HG03575 (cell line): ENCODE data around the gene ARRDC3.
"Not testable (repeated sequence)": the region's sequence is repeated elsewhere in the genome, so short reads cannot be mapped to it uniquely, and the experiment has no call there.

ENCODE experiments used
- ATAC-seq: cut with Tn5 transposase; IDR thresholded peaks from one replicate; pipeline ENCODE4 v1.9.1; 2021; ENCODE audit not compliant: unreplicated experiment, insufficient number of reproducible peaks, low FRiP score; ENCODE audit errors: extremely low read depth

The ARRDC3 gene

DNA sequence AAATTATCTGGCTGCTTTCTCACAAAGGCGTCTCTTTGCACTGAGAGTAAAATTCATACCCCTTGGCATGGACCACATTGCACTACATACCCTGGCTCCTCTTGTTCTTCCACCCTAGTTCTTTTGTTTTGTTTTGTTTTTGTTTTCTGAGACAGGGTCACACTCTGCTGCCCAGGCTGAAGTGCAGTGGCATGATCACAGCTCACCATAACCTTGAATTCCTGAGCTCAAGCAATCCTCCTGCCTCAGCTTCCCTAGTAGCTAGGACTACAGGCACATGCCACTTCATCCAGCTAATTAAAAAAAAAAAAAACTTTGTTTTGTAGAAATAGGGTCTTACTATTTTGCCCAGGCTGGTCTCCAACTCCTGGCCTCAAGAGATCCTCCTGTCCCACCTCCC, 51.4 kb downstream of the ARRDC3 start:
- ATAC-seq = no peak

DNA sequence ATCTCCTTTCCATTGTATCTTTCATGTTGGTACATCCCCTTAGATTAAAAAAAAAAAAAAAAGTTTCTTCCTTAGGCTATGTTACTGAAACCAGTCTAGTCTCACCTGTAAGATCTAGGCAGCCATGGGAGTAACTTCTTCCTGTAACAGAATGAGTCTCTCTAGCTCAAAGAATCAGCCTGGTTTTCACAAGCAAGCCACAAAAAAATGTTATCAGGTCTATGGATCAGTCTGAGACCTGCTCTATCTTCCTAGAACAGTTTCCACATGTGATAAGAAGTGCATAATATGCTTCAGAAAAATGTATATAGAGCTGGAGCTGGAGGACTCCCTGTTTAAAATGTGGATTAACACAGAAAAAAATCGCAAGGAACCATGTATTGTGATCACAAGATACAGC, 53.8 kb downstream of the ARRDC3 start:
- ATAC-seq = no peak

DNA sequence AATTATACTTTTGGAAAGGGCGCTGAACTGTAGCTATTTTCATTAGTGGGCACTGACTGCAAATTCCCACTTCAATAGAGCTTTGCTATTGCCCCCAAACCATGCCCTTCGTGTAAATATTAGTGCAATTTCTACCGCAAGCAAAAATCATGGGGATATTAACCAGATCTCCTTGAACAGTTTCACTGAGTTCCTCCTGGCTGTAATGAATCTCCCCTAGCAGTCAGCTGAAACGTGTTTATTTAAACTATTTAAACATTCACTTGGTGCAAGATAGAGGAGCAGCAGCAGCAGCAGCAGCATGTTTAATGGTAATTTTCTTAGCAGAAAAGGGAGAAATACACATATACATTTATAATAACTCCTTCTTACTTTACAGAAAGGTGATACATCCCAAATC, 54.4 kb downstream of the ARRDC3 start:
- ATAC-seq = no peak

DNA sequence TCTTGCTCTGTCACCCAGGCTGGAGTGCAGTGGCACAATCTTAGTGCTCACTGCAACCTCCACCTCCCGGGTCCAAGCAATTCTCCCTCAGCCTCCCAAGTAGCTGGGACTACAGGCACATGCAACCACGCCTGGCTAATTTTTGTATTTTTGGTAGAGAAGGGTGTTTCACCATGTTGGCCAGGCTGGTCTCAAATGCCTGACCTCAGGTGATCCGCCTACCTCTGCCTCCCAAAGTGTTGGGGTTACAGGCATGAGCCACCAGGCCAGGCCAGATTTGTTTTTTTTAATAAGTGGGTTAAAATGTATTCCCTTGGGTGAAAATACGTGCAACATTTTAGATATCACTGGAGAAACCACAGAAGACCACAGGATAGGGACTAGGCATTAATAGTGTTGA, 60.1 kb downstream of the ARRDC3 start:
- ATAC-seq = not testable (repeated sequence)

DNA sequence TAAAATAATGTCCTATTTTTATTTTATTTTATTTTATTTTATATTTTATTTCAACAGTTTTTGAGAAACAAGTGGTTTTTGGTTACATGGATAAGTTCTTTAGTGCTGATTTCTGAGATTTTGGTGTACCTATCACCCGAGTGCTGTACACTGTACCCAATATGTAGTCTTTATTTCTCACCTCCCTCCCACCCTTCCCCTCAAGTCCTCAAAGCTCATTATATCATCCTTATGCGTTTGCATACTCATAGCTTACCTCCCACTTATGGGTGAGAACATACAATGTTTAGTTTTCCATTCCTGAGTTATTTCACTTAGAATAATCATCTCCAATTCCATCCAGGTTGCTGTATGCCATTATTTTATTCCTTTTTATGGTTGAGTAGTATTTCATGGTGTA, 63.5 kb downstream of the ARRDC3 start:
- no peak for ATAC-seq

DNA sequence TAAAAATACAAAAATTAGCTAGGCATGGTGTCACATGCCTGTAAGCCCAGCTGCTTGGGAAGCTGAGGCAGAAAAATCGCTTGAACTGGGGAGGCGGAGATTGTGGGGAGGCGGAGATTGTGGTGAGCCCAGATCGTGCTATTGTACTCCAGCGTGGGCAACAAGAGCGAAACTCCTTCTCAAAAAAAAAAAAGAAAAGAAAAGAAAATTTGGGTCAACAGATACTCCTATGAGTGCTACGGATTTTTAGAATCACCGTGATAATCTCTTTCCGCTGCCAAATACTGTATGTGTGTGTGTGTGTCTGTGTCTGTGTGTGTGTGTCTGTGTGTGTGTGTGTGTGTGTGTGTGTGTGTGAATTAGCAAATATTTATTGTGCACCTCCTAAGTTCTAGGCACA, 64.4 kb downstream of the ARRDC3 start:
- no peak for ATAC-seq
